ENCODE results near the gene PBOV1.

- TF ChIP-seq YY1 (tag by site-specific recombination; IDR thresholded peaks at IDR 0.05) (no peak), MYNN (tag by site-specific recombination; IDR thresholded peaks at IDR 0.05; ENCODE audit: borderline replicate concordance) (no peak), ZBTB44 (tag by site-specific recombination; IDR thresholded peaks at IDR 0.05) (no peak), ZNF677 (tag by site-specific recombination; IDR thresholded peaks at IDR 0.05) (no peak), ZNF416 (tag by site-specific recombination; IDR thresholded peaks at IDR 0.05) (no peak), ZNF184 (tag by site-specific recombination; IDR thresholded peaks at IDR 0.05) (no peak)
- TF ChIP-seq, protein P1, sequence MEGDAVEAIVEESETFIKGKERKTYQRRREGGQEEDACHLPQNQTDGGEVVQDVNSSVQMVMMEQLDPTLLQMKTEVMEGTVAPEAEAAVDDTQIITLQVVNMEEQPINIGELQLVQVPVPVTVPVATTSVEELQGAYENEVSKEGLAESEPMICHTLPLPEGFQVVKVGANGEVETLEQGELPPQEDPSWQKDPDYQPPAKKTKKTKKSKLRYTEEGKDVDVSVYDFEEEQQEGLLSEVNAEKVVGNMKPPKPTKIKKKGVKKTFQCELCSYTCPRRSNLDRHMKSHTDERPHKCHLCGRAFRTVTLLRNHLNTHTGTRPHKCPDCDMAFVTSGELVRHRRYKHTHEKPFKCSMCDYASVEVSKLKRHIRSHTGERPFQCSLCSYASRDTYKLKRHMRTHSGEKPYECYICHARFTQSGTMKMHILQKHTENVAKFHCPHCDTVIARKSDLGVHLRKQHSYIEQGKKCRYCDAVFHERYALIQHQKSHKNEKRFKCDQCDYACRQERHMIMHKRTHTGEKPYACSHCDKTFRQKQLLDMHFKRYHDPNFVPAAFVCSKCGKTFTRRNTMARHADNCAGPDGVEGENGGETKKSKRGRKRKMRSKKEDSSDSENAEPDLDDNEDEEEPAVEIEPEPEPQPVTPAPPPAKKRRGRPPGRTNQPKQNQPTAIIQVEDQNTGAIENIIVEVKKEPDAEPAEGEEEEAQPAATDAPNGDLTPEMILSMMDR (tag by site-specific recombination; IDR thresholded peaks at IDR 0.05) = no peak
- TF ChIP-seq, protein P2, sequence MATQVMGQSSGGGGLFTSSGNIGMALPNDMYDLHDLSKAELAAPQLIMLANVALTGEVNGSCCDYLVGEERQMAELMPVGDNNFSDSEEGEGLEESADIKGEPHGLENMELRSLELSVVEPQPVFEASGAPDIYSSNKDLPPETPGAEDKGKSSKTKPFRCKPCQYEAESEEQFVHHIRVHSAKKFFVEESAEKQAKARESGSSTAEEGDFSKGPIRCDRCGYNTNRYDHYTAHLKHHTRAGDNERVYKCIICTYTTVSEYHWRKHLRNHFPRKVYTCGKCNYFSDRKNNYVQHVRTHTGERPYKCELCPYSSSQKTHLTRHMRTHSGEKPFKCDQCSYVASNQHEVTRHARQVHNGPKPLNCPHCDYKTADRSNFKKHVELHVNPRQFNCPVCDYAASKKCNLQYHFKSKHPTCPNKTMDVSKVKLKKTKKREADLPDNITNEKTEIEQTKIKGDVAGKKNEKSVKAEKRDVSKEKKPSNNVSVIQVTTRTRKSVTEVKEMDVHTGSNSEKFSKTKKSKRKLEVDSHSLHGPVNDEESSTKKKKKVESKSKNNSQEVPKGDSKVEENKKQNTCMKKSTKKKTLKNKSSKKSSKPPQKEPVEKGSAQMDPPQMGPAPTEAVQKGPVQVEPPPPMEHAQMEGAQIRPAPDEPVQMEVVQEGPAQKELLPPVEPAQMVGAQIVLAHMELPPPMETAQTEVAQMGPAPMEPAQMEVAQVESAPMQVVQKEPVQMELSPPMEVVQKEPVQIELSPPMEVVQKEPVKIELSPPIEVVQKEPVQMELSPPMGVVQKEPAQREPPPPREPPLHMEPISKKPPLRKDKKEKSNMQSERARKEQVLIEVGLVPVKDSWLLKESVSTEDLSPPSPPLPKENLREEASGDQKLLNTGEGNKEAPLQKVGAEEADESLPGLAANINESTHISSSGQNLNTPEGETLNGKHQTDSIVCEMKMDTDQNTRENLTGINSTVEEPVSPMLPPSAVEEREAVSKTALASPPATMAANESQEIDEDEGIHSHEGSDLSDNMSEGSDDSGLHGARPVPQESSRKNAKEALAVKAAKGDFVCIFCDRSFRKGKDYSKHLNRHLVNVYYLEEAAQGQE (tag by site-specific recombination; IDR thresholded peaks at IDR 0.05) = no peak
These were observed 45.7 kb upstream of the PBOV1 start for GRCh38 chr6:138263963-138264362.
